IPS-18c (cell line): ENCODE data around the gene CCN5.
"Not testable (repeated sequence)": the region's sequence is repeated elsewhere in the genome, so short reads cannot be mapped to it uniquely, and the experiment has no call there.

ENCODE experiments used
- H3K4me3 ChIP-seq: 2 replicates; pipeline ENCODE4 v1.7.0; 2013; ENCODE audit warnings: low read depth, mild to moderate bottlenecking, low read length, moderate library complexity; ENCODE audit not compliant: insufficient read depth
- H3K9me3 ChIP-seq: one replicate; pipeline ENCODE4 v1.6.1; 2013; ENCODE audit warnings: mild to moderate bottlenecking, low read length, moderate library complexity; ENCODE audit not compliant: control insufficient read depth, insufficient read depth

CCN5 gene

GRCh38 chr20:44758247-44759101 is 43.3 kb downstream of the CCN5 start:
- Histone ChIP-seq H3K9me3 (no peaks in the 10 kb centered on the region), H3K4me3 (no peak overlapping the region)

- Histone ChIP-seq H3K4me3 (no peak overlapping the region), H3K9me3 (no peaks in the 10 kb centered on the region)
Observed at GRCh38 chr20:44759595-44759994, 44.4 kb downstream of the CCN5 start.

DNA sequence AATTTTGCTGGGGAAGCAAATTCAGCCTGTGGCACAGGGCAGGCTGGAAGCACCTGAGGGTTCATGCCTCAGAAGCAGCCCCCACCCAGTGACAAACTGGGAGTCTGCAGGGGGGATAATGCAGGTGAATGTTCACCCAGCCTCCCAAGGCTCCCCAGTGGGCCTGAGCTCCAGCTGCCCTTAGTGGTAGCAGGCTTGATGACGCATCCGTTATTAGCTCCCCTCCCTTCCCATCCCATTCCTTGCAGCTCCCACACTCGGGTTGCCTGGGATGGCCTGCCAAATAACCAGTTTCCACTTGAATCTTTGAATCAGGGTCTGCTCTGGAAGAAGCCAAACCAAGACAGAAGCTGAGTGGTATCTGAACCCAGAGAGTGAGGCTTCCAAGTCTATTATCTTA is 46.3 kb downstream of the CCN5 start:
- Histone ChIP-seq H3K4me3 (no peak overlapping the region), H3K9me3 (no peaks in the 10 kb centered on the region)

DNA sequence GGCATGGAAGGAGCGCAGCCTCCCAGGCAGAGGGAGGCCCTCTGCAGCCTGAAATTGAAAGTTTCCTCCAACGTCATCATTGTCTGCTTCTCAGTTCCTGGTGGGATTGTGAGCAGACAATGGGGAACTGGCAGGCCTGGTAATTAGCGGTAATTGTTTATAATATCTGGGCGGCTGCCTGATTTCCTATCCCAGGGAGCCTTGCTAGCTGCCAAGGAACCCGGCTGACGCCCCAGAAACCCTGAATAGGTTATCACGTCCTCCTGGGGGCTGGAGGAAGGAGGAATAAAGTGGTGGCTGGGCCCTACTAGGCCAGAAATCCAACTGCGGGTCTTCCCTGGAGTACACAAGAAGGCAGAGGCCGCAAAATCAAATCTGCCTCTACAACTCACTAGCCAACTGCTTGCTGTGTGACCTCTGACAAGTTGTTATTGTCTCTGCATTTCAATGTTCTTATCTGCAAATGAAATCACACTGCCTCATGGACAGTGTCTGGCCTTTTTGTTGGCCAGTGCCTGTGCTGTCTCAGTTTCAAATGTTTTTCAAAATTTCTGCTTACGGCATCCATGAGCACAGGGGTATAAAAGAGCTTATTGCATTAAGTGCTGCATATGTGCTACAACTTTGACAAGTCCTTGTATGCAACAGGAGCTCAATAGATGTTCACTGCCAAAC is 47.4 kb downstream of the CCN5 start:
- no peaks in the 10 kb centered on the region for H3K9me3 ChIP-seq

DNA sequence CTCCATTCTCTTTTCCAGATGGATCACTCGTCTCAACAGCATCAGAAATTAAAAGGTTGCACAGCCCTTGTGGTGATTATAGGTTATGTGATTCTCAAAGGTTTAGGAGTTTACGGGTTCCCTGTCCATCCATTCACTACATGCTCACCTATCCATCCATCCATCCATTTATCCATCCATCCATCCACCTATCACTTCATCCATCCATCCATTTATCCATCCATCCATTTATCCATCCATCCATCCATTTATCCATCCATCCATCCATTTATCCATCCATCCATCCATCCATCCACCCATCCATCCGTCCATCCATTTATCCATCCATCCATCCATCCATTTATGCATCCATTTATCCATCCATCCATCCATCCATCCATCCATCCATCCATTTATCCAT is 48.6 kb downstream of the CCN5 start:
- H3K9me3 ChIP-seq, H3K4me3 ChIP-seq: not testable (repeated sequence)

More for the DNA sequence above, 47.4 kb downstream of the CCN5 start:
- H3K4me3 ChIP-seq: no peak overlapping the region

DNA sequence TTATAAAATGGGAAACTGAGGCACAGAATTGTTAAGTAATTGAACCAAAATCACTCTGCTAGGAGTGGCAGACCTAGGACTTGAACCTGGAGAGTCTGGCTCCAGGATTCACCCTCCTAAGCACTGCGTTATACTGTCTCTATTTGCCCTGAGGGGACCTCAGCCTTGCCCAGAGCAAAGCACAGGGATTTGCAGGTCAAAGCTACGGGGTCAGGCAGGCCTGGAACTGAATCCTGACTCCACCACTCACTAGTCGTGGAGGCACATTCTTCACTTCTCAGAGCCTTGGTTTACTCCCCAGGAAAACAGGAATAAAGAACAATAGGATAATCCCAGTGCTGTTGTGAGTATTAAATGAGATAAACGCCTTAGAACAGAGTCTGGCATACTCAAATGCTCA is 49.9 kb downstream of the CCN5 start:
- Histone ChIP-seq H3K4me3 (no peak overlapping the region), H3K9me3 (peaks cover 2% of the 10 kb centered on the region)

DNA sequence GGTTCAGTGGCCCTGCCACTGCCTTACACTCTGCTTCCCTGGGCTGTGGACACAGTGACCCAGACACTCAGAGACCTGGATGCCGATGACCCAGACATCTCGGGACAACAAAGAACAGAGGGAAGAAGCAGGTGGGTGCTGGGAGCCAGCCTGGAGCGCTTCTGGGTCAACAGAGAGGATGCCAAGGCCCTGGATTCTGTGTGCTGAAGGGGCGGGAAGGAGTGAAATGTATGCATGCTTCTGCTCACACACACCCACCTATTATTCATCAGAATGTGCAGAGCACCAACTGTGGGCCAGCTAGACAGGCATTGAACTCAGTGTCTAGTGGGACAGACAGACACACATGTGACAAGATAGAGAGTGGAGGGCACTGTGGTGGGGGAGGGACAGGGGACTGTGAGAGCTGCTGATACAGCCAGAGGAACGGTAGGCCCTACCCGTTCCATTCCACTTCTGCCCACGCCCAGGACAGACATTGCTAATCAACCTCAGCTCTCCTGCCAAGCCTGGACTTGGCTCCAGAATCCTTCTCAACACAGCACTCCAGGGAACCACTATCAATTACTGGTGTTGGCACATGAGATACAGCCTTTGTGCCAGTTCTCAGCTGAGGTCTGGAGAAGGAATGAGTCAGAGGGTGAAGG is 50.7 kb downstream of the CCN5 start:
- H3K4me3 ChIP-seq: no peak overlapping the region
- peaks cover 2% of the 10 kb centered on the region for H3K9me3 ChIP-seq

DNA sequence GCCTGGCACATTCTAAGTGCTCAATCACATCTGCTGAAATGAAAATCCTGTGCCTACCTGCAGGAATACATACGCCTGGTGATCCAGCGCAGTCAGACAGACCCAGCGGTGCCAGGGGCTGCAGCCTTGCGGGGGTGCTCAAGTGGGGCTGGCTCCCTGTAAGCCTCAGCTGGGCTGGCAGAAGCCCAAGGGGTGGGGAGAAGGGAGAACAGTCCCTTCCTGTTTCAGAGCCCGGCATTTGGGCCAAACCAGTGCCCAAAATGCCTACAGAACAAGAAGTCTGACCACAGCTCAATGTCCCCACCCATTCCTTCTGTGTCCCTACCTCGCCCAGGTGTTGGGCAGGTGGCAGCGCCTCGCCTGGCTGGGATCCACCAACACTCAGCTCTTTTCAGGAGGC is 53.1 kb downstream of the CCN5 start:
- H3K9me3 ChIP-seq: peaks cover 2% of the 10 kb centered on the region

GRCh38 chr20:44768854-44769480 is 53.8 kb downstream of the CCN5 start:
- Histone ChIP-seq H3K9me3 (peaks cover 2% of the 10 kb centered on the region), H3K4me3 (no peak overlapping the region)

More for the DNA sequence above, 53.1 kb downstream of the CCN5 start:
- no peak overlapping the region for H3K4me3 ChIP-seq

DNA sequence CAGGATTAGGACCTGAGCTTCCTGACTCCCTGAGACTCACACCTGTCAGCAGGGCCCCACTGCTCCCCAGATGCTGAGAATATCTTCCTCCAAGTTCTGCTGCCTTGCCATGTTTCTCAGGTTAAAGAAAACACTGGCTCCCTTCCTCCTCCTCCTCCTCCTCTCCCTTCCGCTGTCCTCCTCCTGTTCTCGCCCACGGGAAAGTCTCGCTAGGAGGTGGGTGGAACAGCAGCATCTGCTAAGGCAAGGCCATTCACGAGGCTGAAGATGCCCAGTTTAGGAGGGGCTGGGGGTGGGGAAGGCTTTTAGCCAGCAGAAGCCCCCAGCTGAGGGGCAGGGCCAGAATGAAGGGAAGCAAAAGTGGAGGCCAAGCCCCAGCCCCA is 54.3 kb downstream of the CCN5 start:
- H3K4me3 ChIP-seq: no peak overlapping the region
- peaks cover 2% of the 10 kb centered on the region for H3K9me3 ChIP-seq

DNA sequence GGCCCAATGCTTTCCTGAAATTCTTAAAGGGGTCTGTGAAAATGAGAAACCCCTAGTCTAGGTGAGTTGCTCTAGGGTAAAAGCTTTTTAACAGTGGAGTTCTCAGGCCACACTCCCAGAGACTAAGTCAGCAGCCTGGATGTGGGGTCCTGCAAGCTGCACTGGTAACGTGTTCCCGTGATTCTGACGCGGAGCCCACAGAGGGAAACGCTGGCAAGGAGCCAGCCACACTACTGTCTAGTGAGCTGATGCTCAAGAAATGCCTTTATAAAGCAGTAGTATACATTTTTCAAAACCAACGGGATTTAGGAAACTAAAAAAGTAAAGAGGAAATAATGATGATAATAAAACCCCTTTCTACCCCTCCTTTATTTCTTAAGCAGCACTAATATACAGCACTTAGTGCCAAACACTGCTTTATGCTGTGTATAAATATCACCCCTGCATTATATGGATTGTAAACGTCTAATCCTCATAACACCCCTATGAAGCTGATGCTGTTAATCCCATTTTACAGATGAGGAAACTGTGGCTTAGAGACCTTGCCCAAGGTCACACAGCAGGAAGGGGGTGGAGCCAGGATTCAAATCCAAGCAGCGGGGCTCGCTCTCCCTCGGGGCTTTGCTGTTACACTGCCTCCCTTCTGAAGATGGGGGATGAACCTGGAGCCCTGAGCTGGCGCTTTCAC is 55.5 kb downstream of the CCN5 start:
- no peak overlapping the region for H3K4me3 ChIP-seq

GRCh38 chr20:44771172-44771535 is 56.0 kb downstream of the CCN5 start:
- no peak overlapping the region for H3K4me3 ChIP-seq
- peaks cover 2% of the 10 kb centered on the region for H3K9me3 ChIP-seq

More for the DNA sequence above, 55.5 kb downstream of the CCN5 start:
- peaks cover 2% of the 10 kb centered on the region for H3K9me3 ChIP-seq

GRCh38 chr20:44772636-44773035 is 57.5 kb downstream of the CCN5 start:
- no peak overlapping the region for H3K4me3 ChIP-seq
- H3K9me3 ChIP-seq: peaks cover 2% of the 10 kb centered on the region

- Histone ChIP-seq H3K4me3 (no peak overlapping the region), H3K9me3 (no peaks in the 10 kb centered on the region)
Observed at GRCh38 chr20:44773070-44773829, 58.1 kb downstream of the CCN5 start.

GRCh38 chr20:44776980-44777379 is 61.8 kb downstream of the CCN5 start:
- no peaks in the 10 kb centered on the region for H3K9me3 ChIP-seq

More at GRCh38 chr20:44776980-44777379, 61.8 kb downstream of the CCN5 start:
- H3K4me3 ChIP-seq: no peak overlapping the region
